K562 (cell line): ENCODE results near the gene ZCCHC14.

Experiments
- FOSL1 ChIP-seq: fragments of 200-800 bp; sonication (Bioruptor generic); conservative IDR thresholded peaks from 2 replicates; pipeline ENCODE4 v1.6.1; 2016; ENCODE audit warnings: missing genetic modification characterization, missing compliant biosample characterization
- NCOA6 ChIP-seq: fragments of 450-650 bp; IDR thresholded peaks from 2 replicates; pipeline ENCODE4 v1.6.1; 2017; ENCODE audit warnings: mild to moderate bottlenecking
- PCBP2 ChIP-seq: fragments of 200-400 bp; formaldehyde crosslinking; IDR thresholded peaks from 2 replicates; pipeline ENCODE4 v1.6.1; 2018; ENCODE audit warnings: low read length, low read depth, mild to moderate bottlenecking, moderate library complexity; ENCODE audit not compliant: poor library complexity, severe bottlenecking
- POLR2A ChIP-seq: fragments of 450-650 bp; conservative IDR thresholded peaks from 2 replicates; pipeline ENCODE4 v1.6.1; 2016
- RHOXF2B ChIP-seq: fragments of 250-450 bp; sonication (Bioruptor Pico); conservative IDR thresholded peaks from 2 replicates; pipeline ENCODE4 v1.5.1; 2021
- RNF2 ChIP-seq: sonication (generic); IDR thresholded peaks from 2 replicates; pipeline ENCODE4 v1.6.1; 2016
- TAF1 ChIP-seq: IDR thresholded peaks from 2 replicates; pipeline ENCODE4 v1.6.1; 2011; ENCODE audit warnings: mild to moderate bottlenecking, low read length, moderate library complexity; ENCODE audit not compliant: insufficient read depth, control insufficient read depth, severe bottlenecking; ENCODE audit errors: extremely low read depth
- TBP ChIP-seq: optimal IDR thresholded peaks from 2 replicates; pipeline ENCODE3; 2011; ENCODE audit warnings: low read depth, low read length, improper control_type of control experiment
- ZNF830 ChIP-seq: fragments of 250-450 bp; sonication (Bioruptor Pico); IDR thresholded peaks from 2 replicates; pipeline ENCODE4 v1.5.0; 2021; ENCODE audit warnings: mild to moderate bottlenecking
- TF ChIP-seq, protein P1 (sequence below), 3 experiments: IDR thresholded peaks in 2 of 3; conservative IDR thresholded peaks in 1 of 3; 2 replicates each; pipeline ENCODE4 v1.5.1; 2011 to 2012; ENCODE audit warnings: low read length in 3 of 3, mild to moderate bottlenecking in 3 of 3, control low read depth in 2 of 3, improper control_type of control experiment in 1 of 3, inconsistent platforms in 1 of 3, low read depth in 1 of 3, mixed read lengths in 1 of 3, moderate library complexity in 1 of 3; ENCODE audit not compliant: insufficient read depth in 2 of 3
- TF ChIP-seq, protein P2 (sequence below): fragments of 250-450 bp; sonication (Bioruptor Pico); IDR thresholded peaks from 2 replicates; pipeline ENCODE4 v1.8.0; 2021; ENCODE audit warnings: borderline replicate concordance, mild to moderate bottlenecking, moderate library complexity; ENCODE audit not compliant: poor library complexity, severe bottlenecking

DNA sequence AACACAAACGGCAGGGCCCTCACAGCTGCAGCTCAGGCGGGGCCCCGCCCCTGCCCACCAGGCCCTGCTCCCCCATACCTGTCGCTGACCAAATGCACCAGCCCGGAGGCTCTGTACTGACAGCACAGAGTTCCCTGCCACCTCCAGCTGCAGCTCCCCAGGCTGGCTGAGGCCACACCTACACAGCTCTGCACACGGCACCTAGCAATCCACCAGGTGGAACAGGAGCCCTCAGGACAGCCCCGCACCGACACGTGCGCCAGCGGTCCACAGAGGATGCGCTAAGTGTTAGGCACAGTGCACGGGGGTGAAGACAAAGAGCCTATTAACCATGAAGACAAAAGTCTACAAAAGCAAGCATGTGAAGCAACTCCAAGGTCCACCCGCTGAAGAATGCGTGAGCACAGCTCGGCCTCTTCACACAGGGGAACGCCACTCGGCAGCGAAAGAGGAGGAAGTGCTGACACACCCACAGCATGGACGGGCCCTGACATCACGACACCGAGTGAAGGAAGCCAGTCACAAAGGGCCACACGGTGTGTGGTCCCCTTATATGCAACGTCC, 5.4 kb downstream of the ZCCHC14 start:
- TF ChIP-seq NCOA6 (no peak), POLR2A (no peak), PCBP2 (no peak), TAF1 (no peak), RHOXF2B (CRISPR knock-in tag) (no peak), TBP (no peak), RNF2 (no peak), FOSL1 (no peak), ZNF830 (no peak)
- TF ChIP-seq, protein P1, sequence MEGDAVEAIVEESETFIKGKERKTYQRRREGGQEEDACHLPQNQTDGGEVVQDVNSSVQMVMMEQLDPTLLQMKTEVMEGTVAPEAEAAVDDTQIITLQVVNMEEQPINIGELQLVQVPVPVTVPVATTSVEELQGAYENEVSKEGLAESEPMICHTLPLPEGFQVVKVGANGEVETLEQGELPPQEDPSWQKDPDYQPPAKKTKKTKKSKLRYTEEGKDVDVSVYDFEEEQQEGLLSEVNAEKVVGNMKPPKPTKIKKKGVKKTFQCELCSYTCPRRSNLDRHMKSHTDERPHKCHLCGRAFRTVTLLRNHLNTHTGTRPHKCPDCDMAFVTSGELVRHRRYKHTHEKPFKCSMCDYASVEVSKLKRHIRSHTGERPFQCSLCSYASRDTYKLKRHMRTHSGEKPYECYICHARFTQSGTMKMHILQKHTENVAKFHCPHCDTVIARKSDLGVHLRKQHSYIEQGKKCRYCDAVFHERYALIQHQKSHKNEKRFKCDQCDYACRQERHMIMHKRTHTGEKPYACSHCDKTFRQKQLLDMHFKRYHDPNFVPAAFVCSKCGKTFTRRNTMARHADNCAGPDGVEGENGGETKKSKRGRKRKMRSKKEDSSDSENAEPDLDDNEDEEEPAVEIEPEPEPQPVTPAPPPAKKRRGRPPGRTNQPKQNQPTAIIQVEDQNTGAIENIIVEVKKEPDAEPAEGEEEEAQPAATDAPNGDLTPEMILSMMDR (IDR thresholded peaks at IDR 0.05 in 2 of 3, conservative IDR thresholded peaks at IDR 0.05 in 1 of 3; ENCODE audit: insufficient read depth in 2 of 3, low read depth in 1 of 3, low read length in 3 of 3) = no peak
- TF ChIP-seq, protein P2, sequence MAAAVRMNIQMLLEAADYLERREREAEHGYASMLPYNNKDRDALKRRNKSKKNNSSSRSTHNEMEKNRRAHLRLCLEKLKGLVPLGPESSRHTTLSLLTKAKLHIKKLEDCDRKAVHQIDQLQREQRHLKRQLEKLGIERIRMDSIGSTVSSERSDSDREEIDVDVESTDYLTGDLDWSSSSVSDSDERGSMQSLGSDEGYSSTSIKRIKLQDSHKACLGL (CRISPR knock-in tag) = no peak
